VCaP (cell line): Measurements from ENCODE around the gene SCEL.

Experiments used
- H3K27ac ChIP-seq: fragments of 450-650 bp; 2 replicates; pipeline ENCODE4 v1.5.1; 2017
- CTCF ChIP-seq: fragments of 450-650 bp; conservative IDR thresholded peaks from 2 replicates; pipeline ENCODE4 v1.5.1; 2017; ENCODE audit warnings: mild to moderate bottlenecking, moderate library complexity

SCEL gene

GRCh38 chr13:77532983-77533382 lies 2.5 kb upstream of the SCEL start:
- no peak overlapping the region for H3K27ac ChIP-seq
- TF ChIP-seq CTCF, result no peak

DNA sequence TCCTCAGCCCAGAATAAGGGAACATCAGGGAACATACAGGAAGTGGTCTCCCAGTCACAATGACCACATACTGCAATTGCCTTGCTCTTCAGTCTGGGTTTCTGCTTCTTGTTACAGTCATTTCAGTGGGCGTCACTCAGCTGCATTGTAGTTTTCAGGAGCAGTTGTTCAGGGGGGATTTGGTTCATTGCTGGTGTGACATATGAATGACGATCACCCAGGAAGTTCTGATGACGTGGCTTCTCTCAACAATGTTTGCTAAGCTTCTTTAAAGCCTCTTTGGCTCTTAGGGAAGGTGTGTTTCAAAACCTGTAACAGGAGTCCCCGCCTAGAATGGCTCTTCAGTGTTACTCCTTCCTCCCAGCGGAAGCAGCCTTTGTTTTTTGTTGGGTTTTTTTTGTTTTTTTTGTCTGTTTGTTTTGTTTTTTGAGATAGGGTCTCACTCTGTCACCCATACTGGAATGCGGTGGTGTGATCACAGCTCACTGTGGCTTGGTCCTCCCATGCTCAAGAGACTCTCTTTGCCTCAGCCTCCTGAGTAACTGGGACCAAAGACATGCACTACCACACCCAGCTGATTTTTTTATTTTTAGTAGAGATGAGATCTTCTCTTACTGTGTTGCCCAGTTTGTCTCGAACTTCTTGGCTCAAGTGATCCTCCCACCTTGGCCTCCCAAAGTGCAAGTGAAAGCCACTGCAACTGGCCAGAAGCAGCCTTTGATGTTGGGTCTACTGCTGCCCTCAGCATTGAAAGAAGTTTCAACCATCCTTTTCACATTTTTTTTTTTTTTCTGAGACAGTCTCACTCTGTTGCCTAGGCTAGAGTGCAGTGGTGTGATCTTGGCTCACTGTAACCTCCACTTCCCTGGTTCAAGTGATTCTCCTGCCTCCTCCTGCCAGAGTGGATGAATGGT lies 1.4 kb upstream of the SCEL start:
- H3K27ac ChIP-seq, result no peak overlapping the region
- no peak for TF ChIP-seq CTCF

DNA sequence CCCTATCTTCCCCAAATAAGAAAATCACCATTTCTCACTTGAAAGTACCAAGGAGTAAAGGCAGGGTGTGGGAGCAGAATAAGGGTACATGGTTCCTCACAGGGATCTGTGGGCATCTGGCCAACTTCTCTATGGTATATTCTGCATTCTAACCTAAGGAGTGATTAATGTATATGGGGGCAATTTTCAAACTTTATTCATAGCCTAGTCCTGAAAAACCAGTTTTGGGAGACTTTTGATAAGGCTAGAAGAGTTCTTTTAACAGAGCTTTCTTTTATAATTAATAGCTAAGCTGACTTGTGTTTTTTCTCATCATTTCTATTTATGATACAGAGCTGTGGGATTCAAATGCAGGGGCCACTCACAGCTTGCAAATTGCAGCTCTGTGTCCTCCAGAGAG lies 852 bp downstream of the SCEL start:
- no peak for TF ChIP-seq CTCF
- no peak overlapping the region for H3K27ac ChIP-seq

GRCh38 chr13:77537289-77537919 lies 1.9 kb downstream of the SCEL start:
- no peak overlapping the region for H3K27ac ChIP-seq
- no peak for TF ChIP-seq CTCF

GRCh38 chr13:77543711-77544110 lies 8.2 kb downstream of the SCEL start:
- no peak overlapping the region for H3K27ac ChIP-seq
- no peak for TF ChIP-seq CTCF

DNA sequence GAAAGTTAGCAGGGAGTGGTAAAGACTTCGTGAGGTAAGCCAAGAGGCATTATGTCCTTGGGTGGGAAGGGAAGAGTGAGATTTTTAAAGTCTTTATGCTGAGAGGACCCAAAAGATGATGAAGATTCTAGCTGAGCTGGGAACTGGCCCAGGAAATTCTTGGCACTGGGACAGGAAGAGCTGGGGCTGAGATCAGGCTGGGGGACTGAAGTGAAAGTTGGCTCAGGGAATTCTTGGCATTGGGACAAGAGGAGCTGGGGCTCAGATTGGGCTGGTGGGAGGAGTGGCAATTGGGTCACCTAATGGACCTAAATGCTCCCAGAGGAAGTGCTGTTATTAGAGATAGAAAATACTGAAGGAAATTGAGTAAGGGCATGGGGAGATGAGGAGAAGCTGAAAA lies 8.8 kb downstream of the SCEL start:
- TF ChIP-seq CTCF, result no peak
- H3K27ac ChIP-seq, result no peak overlapping the region

- TF ChIP-seq CTCF, result no peak
- H3K27ac ChIP-seq, result no peak overlapping the region
These were observed 9.3 kb downstream of the SCEL start for GRCh38 chr13:77544758-77545338.
